SK-N-MC (cell line): ENCODE measurements around the gene POU4F3.

Source experiments
- EZH2 ChIP-seq: fragments of 200-600 bp; sonication (generic); IDR thresholded peaks from one replicate; pipeline ENCODE4 v1.6.1; 2017; ENCODE audit warnings: antibody characterized with exemption
- FOXP2 ChIP-seq: optimal IDR thresholded peaks from 2 replicates; pipeline ENCODE3; 2011; ENCODE audit warnings: mild to moderate bottlenecking, moderate library complexity; ENCODE audit not compliant: insufficient read depth; ENCODE audit errors: extremely low read length, control extremely low read depth
- POLR2AphosphoS5 ChIP-seq: IDR thresholded peaks from 2 replicates; pipeline ENCODE4 v1.6.1; 2012; ENCODE audit warnings: mild to moderate bottlenecking, low read depth, low read length, borderline replicate concordance

DNA sequence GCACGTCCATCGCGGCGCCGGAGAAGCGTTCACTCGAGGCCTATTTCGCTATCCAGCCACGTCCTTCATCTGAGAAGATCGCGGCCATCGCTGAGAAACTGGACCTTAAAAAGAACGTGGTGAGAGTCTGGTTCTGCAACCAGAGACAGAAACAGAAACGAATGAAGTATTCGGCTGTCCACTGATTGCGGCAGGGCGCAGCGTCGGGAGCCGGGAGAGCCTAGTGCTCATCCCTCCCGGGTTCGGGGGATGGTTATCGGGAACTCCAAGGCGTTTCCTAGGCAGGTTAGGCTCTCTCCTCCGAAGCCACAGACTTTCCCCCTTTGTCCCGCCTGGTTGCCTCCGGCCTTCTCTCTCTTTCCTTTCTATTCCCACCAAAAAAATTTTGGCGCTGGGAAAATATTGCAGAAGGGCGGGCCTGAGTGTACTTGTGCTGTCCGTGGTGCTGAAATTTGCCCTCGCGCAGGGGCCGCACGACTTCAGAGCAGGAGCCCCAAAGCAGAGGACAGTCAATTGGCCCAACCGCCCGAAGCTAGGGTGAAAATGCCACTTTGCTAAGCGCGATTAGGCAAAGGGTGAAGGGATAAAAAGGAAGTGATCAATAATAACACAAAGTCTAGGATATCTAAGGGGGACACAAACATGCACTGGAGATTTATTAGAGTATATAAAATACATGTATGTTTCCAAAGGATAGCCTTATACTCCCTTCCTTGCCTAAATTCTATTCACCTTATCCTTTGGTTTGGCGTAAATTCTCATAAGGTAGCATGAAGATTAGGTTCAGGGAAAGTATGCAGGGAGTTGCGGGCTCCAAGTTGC, 1.8 kb downstream of the POU4F3 start:
- no peak for TF ChIP-seq POLR2AphosphoS5
- TF ChIP-seq EZH2 = peak; percentile 95
- TF ChIP-seq FOXP2 = no peak
